Measurements from ENCODE around the gene XPOT. TPM values are rescaled to one million over a fixed set of nuclear protein-coding genes. Genes with fewer than 3 reads are reported as not detected.
A peak's percentile ranks its signal among the peaks of the same experiment; 100 is the strongest.
"Not testable (repeated sequence)": the region's sequence is repeated elsewhere in the genome, so short reads cannot be mapped to it uniquely, and the experiment has no call there.

Gene XPOT
- 100 to 1,000 TPM in 1 of 2 experiments, 10 to 100 TPM in 1; 90.4 to 124 TPM for total RNA-seq

GRCh38 chr12:64403707-64404469 lies at the start of gene XPOT:
Gene XPOT (plus strand): TSS chr12:64404392. CDS start chr12:64410036, 5,644 bp downstream.
- CTCF ChIA-PET = interaction anchor here (0.6 to 1.3 kb wide), 3 partner anchors 13 to 589 kb away, joined by 3 to 4 read pairs (median 3); partner anchors contain the start of gene C12orf56
- Mint-ChIP-seq H3K36me3 (peaks cover 15% of the 10 kb centered on the region), H3K4me3 (peak within 1 kb of the TSS; percentile 97), H3K9me3 (ENCODE audit: low read depth) (no peaks in the 10 kb centered on the region), H3K27ac (peak within 1 kb of the TSS; percentile 95), H3K4me1 (peaks cover 44% of the 10 kb centered on the region), H3K27me3 (no peaks in the 10 kb centered on the region)
- DNase-seq (peak; percentile 95), ATAC-seq (peak; percentile 96)

GRCh38 chr12:64356209-64356608 lies 48.0 kb upstream of the XPOT start:
- H3K36me3 Mint-ChIP-seq; H3K4me3 Mint-ChIP-seq; DNase-seq; H3K27ac Mint-ChIP-seq; ATAC-seq; H3K4me1 Mint-ChIP-seq; CTCF ChIA-PET; H3K27me3 Mint-ChIP-seq; H3K9me3 Mint-ChIP-seq (ENCODE audit: low read depth): not testable (repeated sequence)

GRCh38 chr12:64361173-64361572 lies 43.0 kb upstream of the XPOT start:
- H3K9me3 Mint-ChIP-seq (ENCODE audit: low read depth); DNase-seq; H3K4me3 Mint-ChIP-seq; H3K36me3 Mint-ChIP-seq; CTCF ChIA-PET; H3K27me3 Mint-ChIP-seq; ATAC-seq; H3K27ac Mint-ChIP-seq; H3K4me1 Mint-ChIP-seq: not testable (repeated sequence)

- H3K9me3 Mint-ChIP-seq (ENCODE audit: low read depth) = no peaks in the 10 kb centered on the region
These were observed 41.4 kb upstream of the XPOT start for GRCh38 chr12:64362721-64363305.

GRCh38 chr12:64383675-64384074 lies 20.5 kb upstream of the XPOT start:
- no peak overlapping the region for H3K4me3 Mint-ChIP-seq
- no peak overlapping the region for H3K27ac Mint-ChIP-seq
- peaks cover 9% of the 10 kb centered on the region for H3K4me1 Mint-ChIP-seq
- no peak for ATAC-seq
- peaks cover 10% of the 10 kb centered on the region for H3K9me3 Mint-ChIP-seq (ENCODE audit: low read depth)
- DNase-seq = no peak
- H3K27me3 Mint-ChIP-seq = no peaks in the 10 kb centered on the region
- CTCF ChIA-PET = no interaction called here
- H3K36me3 Mint-ChIP-seq = no peaks in the 10 kb centered on the region

More at GRCh38 chr12:64362721-64363305, 41.4 kb upstream of the XPOT start:
- DNase-seq = no peak
- Mint-ChIP-seq H3K4me3 (no peak overlapping the region), H3K27ac (no peak overlapping the region), H3K36me3 (no peaks in the 10 kb centered on the region), H3K4me1 (no peaks in the 10 kb centered on the region), H3K27me3 (no peaks in the 10 kb centered on the region)
- CTCF ChIA-PET = no interaction called here
- no peak for ATAC-seq

GRCh38 chr12:64385019-64385418 lies 19.2 kb upstream of the XPOT start:
- CTCF ChIA-PET = interaction anchor here (0.7 kb wide), 1 partner anchor 470 kb away, joined by 3 read pairs; no protein-coding TSS in a partner anchor
- Mint-ChIP-seq H3K9me3 (ENCODE audit: low read depth) (peaks cover 10% of the 10 kb centered on the region), H3K36me3 (no peaks in the 10 kb centered on the region), H3K4me1 (peaks cover 11% of the 10 kb centered on the region), H3K4me3 (no peak overlapping the region), H3K27ac (no peak overlapping the region), H3K27me3 (peaks cover 11% of the 10 kb centered on the region)
- no peak for ATAC-seq
- no peak for DNase-seq

GRCh38 chr12:64385468-64385867 lies 18.7 kb upstream of the XPOT start:
- DNase-seq = no peak
- H3K36me3 Mint-ChIP-seq = no peaks in the 10 kb centered on the region
- ATAC-seq = no peak
- H3K9me3 Mint-ChIP-seq (ENCODE audit: low read depth) = peaks cover 10% of the 10 kb centered on the region
- peak overlapping the region; percentile 14 for H3K27ac Mint-ChIP-seq
- peaks cover 12% of the 10 kb centered on the region for H3K4me1 Mint-ChIP-seq
- peaks cover 11% of the 10 kb centered on the region for H3K27me3 Mint-ChIP-seq
- H3K4me3 Mint-ChIP-seq = no peak overlapping the region
- CTCF ChIA-PET = interaction anchor here (0.7 kb wide), 1 partner anchor 470 kb away, joined by 3 read pairs; no protein-coding TSS in a partner anchor

GRCh38 chr12:64387197-64387816 lies 16.9 kb upstream of the XPOT start:
- no peak overlapping the region for H3K27ac Mint-ChIP-seq
- no peaks in the 10 kb centered on the region for H3K9me3 Mint-ChIP-seq (ENCODE audit: low read depth)
- H3K36me3 Mint-ChIP-seq = no peaks in the 10 kb centered on the region
- H3K4me1 Mint-ChIP-seq = peaks cover 16% of the 10 kb centered on the region
- no peak for DNase-seq
- peaks cover 26% of the 10 kb centered on the region for H3K27me3 Mint-ChIP-seq
- no peak for ATAC-seq
- CTCF ChIA-PET = no interaction called here
- H3K4me3 Mint-ChIP-seq = no peak overlapping the region

GRCh38 chr12:64389154-64389553 lies 15.0 kb upstream of the XPOT start:
- Mint-ChIP-seq H3K9me3 (ENCODE audit: low read depth) (no peaks in the 10 kb centered on the region), H3K27ac (no peak overlapping the region), H3K36me3 (no peaks in the 10 kb centered on the region), H3K27me3 (peaks cover 30% of the 10 kb centered on the region), H3K4me3 (no peak overlapping the region), H3K4me1 (peaks cover 16% of the 10 kb centered on the region)
- DNase-seq (no peak), ATAC-seq (no peak)
- CTCF ChIA-PET = no interaction called here

GRCh38 chr12:64390275-64390851 lies 13.8 kb upstream of the XPOT start, which contains the start of gene C12orf56:
Gene C12orf56 (minus strand): TSS chr12:64390758. CDS start chr12:64390565, 193 bp downstream.
- DNase-seq = peak; percentile 45
- peak; percentile 66 for ATAC-seq
- no peaks in the 10 kb centered on the region for H3K36me3 Mint-ChIP-seq
- H3K27ac Mint-ChIP-seq = no peak within 1 kb of the TSS
- CTCF ChIA-PET = interaction anchor here (0.9 to 1.4 kb wide), 3 partner anchors 10 to 217 kb away, joined by 3 to 4 read pairs (median 3); no protein-coding TSS in a partner anchor
- no peaks in the 10 kb centered on the region for H3K9me3 Mint-ChIP-seq (ENCODE audit: low read depth)
- H3K4me1 Mint-ChIP-seq = peaks cover 11% of the 10 kb centered on the region
- H3K4me3 Mint-ChIP-seq = peak within 1 kb of the TSS; percentile 40
- peaks cover 30% of the 10 kb centered on the region for H3K27me3 Mint-ChIP-seq

- H3K4me3 Mint-ChIP-seq = no peak overlapping the region
- DNase-seq = no peak
- peak; percentile 47 for ATAC-seq
- H3K36me3 Mint-ChIP-seq = no peaks in the 10 kb centered on the region
- H3K27ac Mint-ChIP-seq = no peak overlapping the region
- peaks cover 30% of the 10 kb centered on the region for H3K27me3 Mint-ChIP-seq
- CTCF ChIA-PET = no interaction called here
- peaks cover 7% of the 10 kb centered on the region for H3K4me1 Mint-ChIP-seq
- H3K9me3 Mint-ChIP-seq (ENCODE audit: low read depth) = no peaks in the 10 kb centered on the region
These were observed 12.0 kb upstream of the XPOT start for GRCh38 chr12:64392221-64392620.

- Mint-ChIP-seq H3K27ac (no peak overlapping the region), H3K4me3 (no peak overlapping the region), H3K27me3 (peaks cover 16% of the 10 kb centered on the region), H3K36me3 (no peaks in the 10 kb centered on the region), H3K9me3 (ENCODE audit: low read depth) (no peaks in the 10 kb centered on the region), H3K4me1 (peaks cover 11% of the 10 kb centered on the region)
- ATAC-seq = no peak
- no peak for DNase-seq
- CTCF ChIA-PET = no interaction called here
These were observed 8.5 kb upstream of the XPOT start for GRCh38 chr12:64395739-64396138.

GRCh38 chr12:64400041-64400440 lies 4.2 kb upstream of the XPOT start:
- no peak overlapping the region for H3K4me3 Mint-ChIP-seq
- H3K36me3 Mint-ChIP-seq = peaks cover 1% of the 10 kb centered on the region
- H3K9me3 Mint-ChIP-seq (ENCODE audit: low read depth) = no peaks in the 10 kb centered on the region
- H3K27me3 Mint-ChIP-seq = no peaks in the 10 kb centered on the region
- ATAC-seq = no peak
- H3K27ac Mint-ChIP-seq = no peak overlapping the region
- peaks cover 15% of the 10 kb centered on the region for H3K4me1 Mint-ChIP-seq
- CTCF ChIA-PET = no interaction called here
- DNase-seq = peak; percentile 49

All from activated CD8-positive, alpha-beta memory T cell treated with anti-CD3 and anti-CD28 coated beads, Interleukin-2, amount 10 ng/mL, durations not matched to agents 7 days and 5 days (primary cell).